Right hindlimb (tissue), 1 donor: ENCODE data around the gene ASIC4.
A peak's percentile ranks its signal among the peaks of the same experiment; 100 is the strongest.

Source experiments
- DNase-seq: peaks from one replicate; pipeline ENCODE4 v3.0.0-alpha.2; 2018

The ASIC4 gene

GRCh38 chr2:219498280-219499057 lies 15.8 kb upstream of the ASIC4 start, which contains the start of gene GMPPA:
Gene GMPPA, plus strand, starts transcription at chr2:219498891. Its CDS starts 1,085 bp downstream, at chr2:219499976.
- peak; percentile 99 for DNase-seq

- no peak for DNase-seq
Measured at GRCh38 chr2:219499058-219499307, 15.3 kb upstream of the ASIC4 start.

GRCh38 chr2:219499555-219499954 lies 14.7 kb upstream of the ASIC4 start:
- DNase-seq = no peak

GRCh38 chr2:219500135-219500534 lies 14.1 kb upstream of the ASIC4 start:
- DNase-seq = no peak

GRCh38 chr2:219501849-219502248 lies 12.4 kb upstream of the ASIC4 start:
- DNase-seq = no peak

- DNase-seq = no peak
Measured at GRCh38 chr2:219502618-219503017, 11.7 kb upstream of the ASIC4 start.

GRCh38 chr2:219505585-219505984 lies 8.7 kb upstream of the ASIC4 start:
- DNase-seq = no peak

- DNase-seq = no peak
Measured at GRCh38 chr2:219506153-219506801, 8.0 kb upstream of the ASIC4 start.

GRCh38 chr2:219506802-219507526 lies 7.3 kb upstream of the ASIC4 start:
- no peak for DNase-seq

GRCh38 chr2:219507581-219508443 lies 6.5 kb upstream of the ASIC4 start:
- DNase-seq = no peak

- DNase-seq = no peak
Measured at GRCh38 chr2:219508444-219508734, 5.9 kb upstream of the ASIC4 start.

GRCh38 chr2:219508971-219509779 lies 5.1 kb upstream of the ASIC4 start:
- peak; percentile 69 for DNase-seq

GRCh38 chr2:219509780-219510511 lies 4.3 kb upstream of the ASIC4 start:
- peak; percentile 65 for DNase-seq

GRCh38 chr2:219510512-219511135 lies 3.7 kb upstream of the ASIC4 start:
- no peak for DNase-seq

GRCh38 chr2:219511547-219512325 lies 2.5 kb upstream of the ASIC4 start:
- no peak for DNase-seq

- no peak for DNase-seq
Measured at GRCh38 chr2:219512524-219513216, 1.6 kb upstream of the ASIC4 start.

- DNase-seq = no peak
Measured at GRCh38 chr2:219513787-219514186, 495 bp upstream of the ASIC4 start.

GRCh38 chr2:219514836-219515235 lies 554 bp downstream of the ASIC4 start:
- no peak for DNase-seq

GRCh38 chr2:219515874-219516629 lies 1.8 kb downstream of the ASIC4 start:
- no peak for DNase-seq
